ENCODE data around the gene NEGR1. TPM values are rescaled to one million over a fixed set of nuclear protein-coding genes. Genes with fewer than 3 reads are reported as not detected.

Gene NEGR1
- total RNA-seq, 1 donor from 2014 or later = 18.1 TPM

- H3K27ac ChIP-seq = peak overlapping the region; percentile 90
- no peaks in the 10 kb centered on the region for H3K36me3 ChIP-seq
- ATAC-seq (peak; percentile 92 to 94), DNase-seq (peak; percentile 80)
- intact Hi-C loops (cut with DNase I) = no loop called here
- peak overlapping the region; percentile 75 for H3K4me3 ChIP-seq
- no peaks in the 10 kb centered on the region for H3K9me3 ChIP-seq
- TF ChIP-seq CTCF (IDR thresholded peaks at IDR 0.05) = no peak
- H3K4me1 ChIP-seq = peaks cover 25% of the 10 kb centered on the region
- H3K27me3 ChIP-seq (ENCODE audit: low read depth) = no peaks in the 10 kb centered on the region
These were observed 1.2 kb upstream of the NEGR1 start for GRCh38 chr1:72283307-72284083.

- H3K36me3 ChIP-seq = no peaks in the 10 kb centered on the region
- no peak for DNase-seq
- no peaks in the 10 kb centered on the region for H3K9me3 ChIP-seq
- peaks cover 25% of the 10 kb centered on the region for H3K4me1 ChIP-seq
- H3K4me3 ChIP-seq = peak overlapping the region; percentile 75
- H3K27ac ChIP-seq = peak overlapping the region; percentile 90
- no peak for TF ChIP-seq CTCF (IDR thresholded peaks at IDR 0.05)
- no peak for ATAC-seq
- H3K27me3 ChIP-seq (ENCODE audit: low read depth) = no peaks in the 10 kb centered on the region
- intact Hi-C loops (cut with DNase I) = no loop called here
These were observed 625 bp upstream of the NEGR1 start for GRCh38 chr1:72283022-72283306.

DNA sequence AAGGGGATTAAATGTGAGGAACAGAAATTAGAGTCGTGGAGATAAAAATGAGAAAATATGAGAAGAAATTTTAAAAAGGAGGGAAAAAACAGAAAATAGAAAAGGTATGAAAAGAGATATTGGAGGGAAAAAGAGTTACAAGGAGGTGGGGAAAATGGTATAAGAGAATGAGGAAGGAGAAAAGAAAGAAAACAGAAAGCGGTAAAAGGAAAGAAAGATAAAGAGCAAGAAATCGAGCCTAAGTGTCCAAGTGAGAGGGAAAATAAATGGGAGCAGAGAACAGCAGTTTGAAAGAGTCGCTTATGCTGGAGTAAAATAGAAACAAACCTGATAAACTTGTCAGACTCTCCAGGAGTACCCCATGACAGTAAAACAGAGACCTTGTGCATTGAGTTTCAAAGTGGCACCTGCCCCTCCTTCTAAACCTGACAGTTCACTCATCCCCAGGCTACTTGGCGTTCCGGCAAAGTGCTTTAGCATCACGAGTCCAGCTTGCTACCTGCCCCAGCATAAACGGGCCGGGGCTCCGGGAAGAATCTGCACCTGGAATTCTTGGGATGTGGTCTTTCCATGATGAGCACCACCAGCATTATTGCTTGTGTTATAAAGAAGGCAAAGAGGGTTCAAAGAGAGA is 585 bp downstream of the NEGR1 start:
- Histone ChIP-seq H3K27ac (peak overlapping the region; percentile 46), H3K27me3 (ENCODE audit: low read depth) (no peaks in the 10 kb centered on the region), H3K4me1 (peaks cover 25% of the 10 kb centered on the region), H3K4me3 (peak overlapping the region; percentile 75), H3K9me3 (no peaks in the 10 kb centered on the region), H3K36me3 (no peaks in the 10 kb centered on the region)
- intact Hi-C loops (cut with DNase I) = no loop called here
- no peak for ATAC-seq
- TF ChIP-seq CTCF (IDR thresholded peaks at IDR 0.05) = no peak
- DNase-seq = no peak

DNA sequence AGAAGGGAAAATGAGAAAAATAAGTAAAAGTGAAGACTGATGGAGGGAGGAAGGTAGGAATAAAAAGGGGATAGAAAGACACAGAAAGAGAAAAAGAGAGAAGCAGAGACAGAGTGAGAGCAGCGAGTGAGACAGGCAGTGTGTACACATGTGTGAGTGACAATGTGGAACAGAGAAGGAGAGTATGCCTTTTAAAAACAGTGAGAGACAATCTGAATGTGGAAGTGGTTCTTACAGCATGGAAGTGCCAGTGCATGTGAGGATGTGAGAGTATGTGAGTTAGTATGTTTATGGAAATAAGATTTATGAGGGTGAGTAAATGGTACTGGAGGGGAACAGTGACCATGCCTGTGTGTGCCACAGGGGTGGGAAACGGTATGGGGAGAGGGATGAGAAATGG is 1.2 kb downstream of the NEGR1 start:
- Histone ChIP-seq H3K9me3 (no peaks in the 10 kb centered on the region), H3K27ac (no peak overlapping the region), H3K27me3 (ENCODE audit: low read depth) (no peaks in the 10 kb centered on the region), H3K36me3 (no peaks in the 10 kb centered on the region), H3K4me3 (peak overlapping the region; percentile 75), H3K4me1 (peaks cover 25% of the 10 kb centered on the region)
- no peak for DNase-seq
- ATAC-seq = no peak
- no peak for TF ChIP-seq CTCF (IDR thresholded peaks at IDR 0.05)
- intact Hi-C loops (cut with DNase I) = no loop called here

- no peaks in the 10 kb centered on the region for H3K9me3 ChIP-seq
- H3K27me3 ChIP-seq (ENCODE audit: low read depth) = no peaks in the 10 kb centered on the region
- ATAC-seq (no peak), DNase-seq (no peak)
- H3K36me3 ChIP-seq = no peaks in the 10 kb centered on the region
- TF ChIP-seq CTCF (IDR thresholded peaks at IDR 0.05) = no peak
- peaks cover 25% of the 10 kb centered on the region for H3K4me1 ChIP-seq
- intact Hi-C loops (cut with DNase I) = no loop called here
- H3K27ac ChIP-seq = no peak overlapping the region
- peak overlapping the region; percentile 75 for H3K4me3 ChIP-seq
These were observed 1.6 kb downstream of the NEGR1 start for GRCh38 chr1:72280711-72281110.
